ENCODE results near the gene DHTKD1.
A peak's percentile ranks its signal among the peaks of the same experiment; 100 is the strongest.

DHTKD1 gene

GRCh38 chr10:12042409-12042796 is 26.4 kb upstream of the DHTKD1 start (continued):
- TF ChIP-seq ZBTB26 (tag by site-specific recombination; optimal IDR thresholded peaks at IDR 0.05), result peak; percentile 45
- no peak for TF ChIP-seq ZNF701 (tag by site-specific recombination; IDR thresholded peaks at IDR 0.05)
- no peak for TF ChIP-seq ZNF416 (tag by site-specific recombination; IDR thresholded peaks at IDR 0.05)
- TF ChIP-seq ZNF585B (tag by site-specific recombination; IDR thresholded peaks at IDR 0.05), result no peak
- no peak for TF ChIP-seq ZNF354C (tag by site-specific recombination; IDR thresholded peaks at IDR 0.05; ENCODE audit: borderline replicate concordance, low read depth)
- TF ChIP-seq PRDM4 (tag by site-specific recombination; IDR thresholded peaks at IDR 0.05), result no peak
- no peak for TF ChIP-seq ZNF112 (tag by site-specific recombination; IDR thresholded peaks at IDR 0.05)
- TF ChIP-seq ZNF514 (tag by site-specific recombination; IDR thresholded peaks at IDR 0.05), result no peak
- peak; percentile 67; the same call in 1 of the 2 replicates for TF ChIP-seq ZNF398 (tag by site-specific recombination; IDR thresholded peaks at IDR 0.05)
- TF ChIP-seq ZFP37 (tag by site-specific recombination; IDR thresholded peaks at IDR 0.05), result no peak
- peak; percentile 55; the same call in 1 of the 2 replicates for TF ChIP-seq ZNF660 (tag by site-specific recombination; IDR thresholded peaks at IDR 0.05)
- no peak for TF ChIP-seq TRIM28 (IDR thresholded peaks at IDR 0.05; ENCODE audit: borderline replicate concordance, low read length)
- TF ChIP-seq ZNF596 (tag by site-specific recombination; IDR thresholded peaks at IDR 0.05), result no peak
- TF ChIP-seq ZNF544 (tag by site-specific recombination; IDR thresholded peaks at IDR 0.05), result no peak
- no peak for TF ChIP-seq REPIN1 (tag by site-specific recombination; IDR thresholded peaks at IDR 0.05; ENCODE audit: low read depth)
- TF ChIP-seq KLF16 (tag by site-specific recombination; IDR thresholded peaks at IDR 0.05), result no peak
- TF ChIP-seq ZNF664 (tag by site-specific recombination; IDR thresholded peaks at IDR 0.05), result no peak
- TF ChIP-seq MZF1 (tag by site-specific recombination; IDR thresholded peaks at IDR 0.05; ENCODE audit: borderline replicate concordance), result no peak
- no peak for TF ChIP-seq ZNF18 (tag by site-specific recombination; IDR thresholded peaks at IDR 0.05)
- TF ChIP-seq ATF2 (tag by site-specific recombination; IDR thresholded peaks at IDR 0.05; ENCODE audit: low read depth), result no peak
- TF ChIP-seq ZNF548 (tag by site-specific recombination; IDR thresholded peaks at IDR 0.05), result no peak
- TF ChIP-seq ZNF473 (tag by site-specific recombination; IDR thresholded peaks at IDR 0.05), result no peak
- no peak for TF ChIP-seq WT1 (tag by site-specific recombination; IDR thresholded peaks at IDR 0.05)
- no peak for TF ChIP-seq ZNF791 (tag by site-specific recombination; IDR thresholded peaks at IDR 0.05)
- TF ChIP-seq PRDM2 (tag by site-specific recombination; IDR thresholded peaks at IDR 0.05; ENCODE audit: borderline replicate concordance), result peak; percentile 8; the same call in 1 of the 2 replicates
- no peak for TF ChIP-seq ZNF10 (tag by site-specific recombination; IDR thresholded peaks at IDR 0.05)
- no peak for TF ChIP-seq ZNF830 (tag by site-specific recombination; IDR thresholded peaks at IDR 0.05; ENCODE audit: low read depth)
